Measurements from ENCODE around the gene LSM3.

LSM3 gene

GRCh38 chr3:14236902-14237301 is 58.3 kb downstream of the LSM3 start:
- DNase-seq: no peak

GRCh38 chr3:14237457-14237856 is 58.8 kb downstream of the LSM3 start:
- DNase-seq: peak in 2 of 58 donors; percentile 2 to 35

- DNase-seq: no peak
Observed at GRCh38 chr3:14238356-14238755, 59.7 kb downstream of the LSM3 start.

GRCh38 chr3:14238930-14239329 is 60.3 kb downstream of the LSM3 start:
- DNase-seq: no peak

GRCh38 chr3:14239940-14240339 is 61.3 kb downstream of the LSM3 start:
- DNase-seq: no peak

- DNase-seq: no peak
Observed at GRCh38 chr3:14240366-14240765, 61.7 kb downstream of the LSM3 start.

GRCh38 chr3:14241716-14242115 is 63.1 kb downstream of the LSM3 start:
- DNase-seq: no peak

- no peak for DNase-seq
Observed at GRCh38 chr3:14242490-14243311, 64.1 kb downstream of the LSM3 start.

- DNase-seq: no peak
Observed at GRCh38 chr3:14243782-14244181, 65.2 kb downstream of the LSM3 start.

- no peak for DNase-seq
Observed at GRCh38 chr3:14244521-14245247, 66.1 kb downstream of the LSM3 start.

GRCh38 chr3:14245248-14245639 is 66.6 kb downstream of the LSM3 start:
- DNase-seq: no peak

GRCh38 chr3:14245822-14246221 is 67.2 kb downstream of the LSM3 start:
- DNase-seq: no peak

GRCh38 chr3:14246414-14246813 is 67.8 kb downstream of the LSM3 start:
- no peak for DNase-seq

GRCh38 chr3:14248477-14248848 is 69.8 kb downstream of the LSM3 start:
- DNase-seq: no peak

GRCh38 chr3:14248849-14249523 is 70.4 kb downstream of the LSM3 start:
- DNase-seq: peak in 22 of 58 donors; percentile 8 to 75 (median 36)

Measured in anterior cingulate cortex (tissue), 58 donors.